Upper lobe of left lung (tissue), 6 donors: ENCODE results near the gene ADAM30. TPM values are rescaled to one million over a fixed set of nuclear protein-coding genes. Genes with fewer than 3 reads are reported as not detected.

Experiments used
- ATAC-seq, 2 donors: fragments of 200-7000 bp; cut with Tn5 transposase; one replicate each; pipeline ENCODE4 v1.9.1; 2022; ENCODE audit warnings: mild to moderate bottlenecking in 2 of 2, moderate library complexity in 2 of 2; ENCODE audit not compliant: low FRiP score in 2 of 2
- DNase-seq, 2 donors: peaks; one replicate each; pipeline ENCODE4 v3.0.0-alpha.2; 2019 to 2020
- H3K27ac ChIP-seq, 4 donors: fragments of 200-600 bp; sonication (generic); one replicate each; pipeline ENCODE4 v1.5.1; 2016 to 2019
- H3K27me3 ChIP-seq, 4 donors: fragments of 200-600 bp; sonication (generic); one replicate each; pipeline ENCODE4 v1.5.1; 2017 to 2019
- H3K36me3 ChIP-seq, 4 donors: fragments of 200-600 bp; sonication (generic); one replicate each; pipeline ENCODE4 v1.5.1; 2016 to 2019
- H3K4me1 ChIP-seq, 4 donors: fragments of 200-600 bp; sonication (generic); one replicate each; pipeline ENCODE4 v1.5.1; 2018 to 2019
- H3K4me3 ChIP-seq, 4 donors: fragments of 200-600 bp; sonication (generic); one replicate each; pipeline ENCODE4 v1.5.1; 2017 to 2019; ENCODE audit warnings: mild to moderate bottlenecking in 2 of 4, moderate library complexity in 1 of 4
- H3K9me3 ChIP-seq, 4 donors: fragments of 200-600 bp; sonication (generic); one replicate each; pipeline ENCODE4 v1.5.1; 2018 to 2019
- EP300 ChIP-seq, 4 donors: sonication (generic); formaldehyde crosslinking; IDR thresholded peaks; one replicate each; pipeline ENCODE4 v1.5.1; 2017; ENCODE audit warnings: antibody characterized with exemption in 4 of 4, control low read depth in 2 of 4
- POLR2A ChIP-seq, 4 donors: fragments of 450-650 bp; IDR thresholded peaks; one replicate each; pipeline ENCODE4 v1.5.1; 2016 to 2017; ENCODE audit warnings: antibody characterized with exemption in 4 of 4, mild to moderate bottlenecking in 2 of 4
- POLR2AphosphoS5 ChIP-seq, 2 donors: sonication (generic); formaldehyde crosslinking; IDR thresholded peaks; one replicate each; pipeline ENCODE4 v1.5.1; 2017; ENCODE audit warnings: antibody characterized with exemption in 2 of 2
- WGBS, 2 donors: methylation state at CpG; one replicate each; pipeline ENCODE4 v1.1.5; 2017 to 2018; 5-methylcytosine and 5-hydroxymethylcytosine counted together
- total RNA-seq, 6 donors: library from RNA; depleted of rRNA in 4 of 6; stranded (reverse); fragments of >200 nt in 4 of 6; gene quantifications; one replicate each; pipeline versions ENCODE4 v1.1.0 to v1.2.1, GENCODE V29; 2016 to 2021
- TF ChIP-seq, protein P1 (sequence below), 6 experiments: fragments of 450-650 bp in 4 of 6; fragments of 200-600 bp in 2 of 6; sonication (generic) in 2 of 6; IDR thresholded peaks; one replicate each; pipeline ENCODE4 v1.5.1; 2016 to 2019; ENCODE audit warnings: antibody characterized with exemption in 6 of 6
- donor health status: DM: no; HTN: no; CAD: no; lungs with moderate emphysema.
- donor health status: DM: no; HTN: yes; CAD: no; lungs with severe emphysema.

Gene ADAM30
- total RNA-seq, 6 donors from 2014 or later = not detected

DNA sequence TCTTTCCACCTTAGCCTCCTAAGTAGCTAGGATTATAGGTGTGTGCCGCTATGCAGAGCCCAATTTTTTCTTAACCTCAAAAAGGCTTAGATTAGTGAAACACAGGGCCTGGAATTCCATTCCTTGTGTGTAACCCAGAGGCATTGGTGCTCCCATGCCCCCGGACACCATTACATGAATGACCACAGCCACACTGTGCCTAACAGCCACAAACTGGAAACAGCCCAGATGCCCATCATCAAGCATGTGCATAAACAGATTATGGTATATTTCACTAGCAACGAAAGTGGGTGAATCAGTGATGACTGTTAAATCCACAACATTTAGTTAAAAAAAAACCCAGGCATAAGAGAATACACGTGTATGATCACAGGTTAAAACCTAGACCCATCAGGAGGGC, 24.4 kb downstream of the ADAM30 start:
- WGBS, 2 donors = 79 to 88% methylated on average over 4 of the region's 4 CpGs
- ATAC-seq (no peak), DNase-seq (no peak)
- H3K4me3 ChIP-seq = no peak overlapping the region
- no peaks in the 10 kb centered on the region for H3K9me3 ChIP-seq
- H3K27me3 ChIP-seq = no peaks in the 10 kb centered on the region
- H3K4me1 ChIP-seq = peaks cover 0 to 6% (median 1%) of the 10 kb centered on the region in 4 donors
- H3K36me3 ChIP-seq = no peaks in the 10 kb centered on the region
- H3K27ac ChIP-seq = no peak overlapping the region
- TF ChIP-seq EP300 (IDR thresholded peaks at IDR 0.05) = no peak
- no peak for TF ChIP-seq POLR2AphosphoS5 (IDR thresholded peaks at IDR 0.05)
- TF ChIP-seq, protein P1, sequence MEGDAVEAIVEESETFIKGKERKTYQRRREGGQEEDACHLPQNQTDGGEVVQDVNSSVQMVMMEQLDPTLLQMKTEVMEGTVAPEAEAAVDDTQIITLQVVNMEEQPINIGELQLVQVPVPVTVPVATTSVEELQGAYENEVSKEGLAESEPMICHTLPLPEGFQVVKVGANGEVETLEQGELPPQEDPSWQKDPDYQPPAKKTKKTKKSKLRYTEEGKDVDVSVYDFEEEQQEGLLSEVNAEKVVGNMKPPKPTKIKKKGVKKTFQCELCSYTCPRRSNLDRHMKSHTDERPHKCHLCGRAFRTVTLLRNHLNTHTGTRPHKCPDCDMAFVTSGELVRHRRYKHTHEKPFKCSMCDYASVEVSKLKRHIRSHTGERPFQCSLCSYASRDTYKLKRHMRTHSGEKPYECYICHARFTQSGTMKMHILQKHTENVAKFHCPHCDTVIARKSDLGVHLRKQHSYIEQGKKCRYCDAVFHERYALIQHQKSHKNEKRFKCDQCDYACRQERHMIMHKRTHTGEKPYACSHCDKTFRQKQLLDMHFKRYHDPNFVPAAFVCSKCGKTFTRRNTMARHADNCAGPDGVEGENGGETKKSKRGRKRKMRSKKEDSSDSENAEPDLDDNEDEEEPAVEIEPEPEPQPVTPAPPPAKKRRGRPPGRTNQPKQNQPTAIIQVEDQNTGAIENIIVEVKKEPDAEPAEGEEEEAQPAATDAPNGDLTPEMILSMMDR (IDR thresholded peaks at IDR 0.05) = no peak
- no peak for TF ChIP-seq POLR2A (IDR thresholded peaks at IDR 0.05)

DNA sequence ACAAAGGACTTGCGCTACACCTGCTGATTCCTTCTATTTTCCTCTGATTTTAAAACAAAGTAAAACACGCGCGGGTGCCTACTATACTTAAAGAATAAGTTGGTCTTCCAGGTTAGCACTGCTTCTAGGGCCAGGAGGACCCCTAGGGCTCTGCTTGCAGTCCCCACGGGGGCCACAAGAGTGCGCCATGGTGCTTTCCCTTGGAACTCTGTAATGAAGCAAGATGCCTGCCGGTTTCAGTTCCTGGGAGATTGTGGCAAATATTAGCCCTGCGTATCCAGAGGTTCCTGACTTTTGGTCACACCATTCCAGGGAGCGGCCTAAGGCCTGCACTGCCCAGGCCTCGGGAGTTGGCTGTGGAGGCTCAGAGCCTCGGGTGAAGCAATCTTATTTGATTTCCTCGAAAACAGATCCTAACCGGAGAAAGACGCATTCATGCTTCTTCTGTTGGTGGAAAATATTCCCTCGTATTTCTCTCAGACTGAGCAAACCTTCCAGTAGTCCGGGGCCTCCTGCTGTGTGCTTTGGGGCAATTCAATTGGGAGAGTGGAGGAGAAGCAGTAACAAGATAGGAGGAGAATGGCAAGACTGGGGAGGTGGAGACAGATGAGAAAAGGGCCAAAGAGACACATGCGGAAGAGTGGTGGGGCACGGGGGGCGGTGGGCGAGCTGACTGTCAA, 25.3 kb downstream of the ADAM30 start:
- TF ChIP-seq, protein P1 (IDR thresholded peaks at IDR 0.05) = peak; percentile 56 to 83 (median 72)
- no peak for TF ChIP-seq EP300 (IDR thresholded peaks at IDR 0.05)
- no peak overlapping the region for H3K4me3 ChIP-seq
- H3K4me1 ChIP-seq = peaks cover 0 to 6% (median 1%) of the 10 kb centered on the region in 4 donors
- no peaks in the 10 kb centered on the region for H3K36me3 ChIP-seq
- ATAC-seq = peak; percentile 80 to 94
- H3K9me3 ChIP-seq = no peaks in the 10 kb centered on the region
- no peaks in the 10 kb centered on the region for H3K27me3 ChIP-seq
- DNase-seq = peak; percentile 71 to 90
- WGBS, 2 donors = 48 to 50% methylated on average over 17 to 20 of the region's 20 CpGs
- H3K27ac ChIP-seq = no peak overlapping the region

DNA sequence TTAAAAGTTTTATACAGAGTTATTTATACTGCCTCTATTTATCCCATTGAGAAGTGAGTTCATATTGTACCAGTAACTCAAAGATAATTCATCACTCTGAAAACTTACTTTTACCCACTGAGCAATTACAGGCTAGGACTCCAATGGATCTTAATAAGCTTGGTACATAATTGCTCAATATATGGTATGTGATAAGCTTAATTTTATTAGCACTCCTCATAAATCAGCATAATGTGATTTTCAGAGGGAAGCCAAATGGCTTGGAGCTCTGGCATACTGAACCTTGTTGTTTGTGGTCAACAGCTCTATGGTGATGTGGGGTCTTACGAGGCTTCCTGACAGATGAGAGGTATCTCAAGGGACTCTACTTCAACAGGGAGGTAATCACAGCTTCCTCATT, 26.3 kb downstream of the ADAM30 start:
- H3K9me3 ChIP-seq = no peaks in the 10 kb centered on the region
- H3K4me3 ChIP-seq = no peak overlapping the region
- H3K27ac ChIP-seq = no peak overlapping the region
- TF ChIP-seq EP300 (IDR thresholded peaks at IDR 0.05) (no peak), POLR2A (IDR thresholded peaks at IDR 0.05) (no peak), POLR2AphosphoS5 (IDR thresholded peaks at IDR 0.05) (no peak)
- TF ChIP-seq, protein P1 (IDR thresholded peaks at IDR 0.05) = no peak
- DNase-seq (no peak), ATAC-seq (no peak)
- H3K4me1 ChIP-seq = peaks cover 0 to 6% (median 1%) of the 10 kb centered on the region in 4 donors
- no peaks in the 10 kb centered on the region for H3K27me3 ChIP-seq
- 59 to 63% methylated on average over 1 of the region's 1 CpG for WGBS, 2 donors
- no peaks in the 10 kb centered on the region for H3K36me3 ChIP-seq

DNA sequence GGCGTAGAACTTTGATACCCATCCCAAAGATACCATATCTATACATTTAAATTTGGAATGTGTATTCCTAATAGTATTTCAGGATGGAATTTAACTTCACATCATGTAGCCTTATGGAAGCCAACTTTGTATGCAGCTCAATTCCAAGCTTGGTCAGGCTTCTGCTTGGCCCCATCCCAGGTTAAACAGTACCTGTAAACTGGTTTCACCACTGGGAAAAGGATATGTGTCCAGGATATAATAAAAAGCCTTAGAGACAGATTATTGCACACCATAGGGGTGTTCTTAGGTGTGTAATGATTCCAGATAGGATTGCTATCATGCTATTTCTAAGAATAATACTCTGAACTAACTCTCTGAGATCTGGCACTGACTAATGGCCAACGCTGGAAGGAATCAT, 28.1 kb downstream of the ADAM30 start:
- DNase-seq (no peak), ATAC-seq (no peak)
- H3K9me3 ChIP-seq = no peaks in the 10 kb centered on the region
- H3K4me1 ChIP-seq = peaks cover 0 to 6% (median 1%) of the 10 kb centered on the region in 4 donors
- H3K36me3 ChIP-seq = no peaks in the 10 kb centered on the region
- no peak overlapping the region for H3K4me3 ChIP-seq
- WGBS, 2 donors = 83 to 93% methylated on average over 2 of the region's 2 CpGs
- no peaks in the 10 kb centered on the region for H3K27me3 ChIP-seq
- H3K27ac ChIP-seq = no peak overlapping the region
- TF ChIP-seq POLR2A (IDR thresholded peaks at IDR 0.05) (no peak), EP300 (IDR thresholded peaks at IDR 0.05) (no peak), POLR2AphosphoS5 (IDR thresholded peaks at IDR 0.05) (no peak)
- TF ChIP-seq, protein P1 (IDR thresholded peaks at IDR 0.05) = no peak

DNA sequence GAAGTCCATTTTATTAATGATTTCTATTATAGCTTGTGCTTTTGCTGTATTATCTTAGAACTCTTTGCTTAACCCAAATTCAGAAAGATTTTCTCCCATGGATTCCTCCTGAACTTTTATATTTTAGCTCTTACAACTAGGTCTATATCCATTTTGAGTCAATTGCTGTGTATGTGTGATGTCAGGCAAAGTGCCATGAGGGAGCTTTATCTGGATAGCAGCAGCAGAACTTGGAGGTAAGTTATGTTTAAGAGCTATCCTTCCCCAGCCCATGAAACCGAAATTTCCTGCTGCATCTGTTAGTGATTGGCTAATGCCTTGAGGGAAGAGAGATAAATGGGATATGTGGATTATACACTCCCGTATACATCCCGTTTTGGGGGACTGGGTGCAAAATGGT, 29.9 kb downstream of the ADAM30 start:
- no peak for ATAC-seq
- Histone ChIP-seq H3K9me3 (no peaks in the 10 kb centered on the region), H3K4me1 (peaks cover 0 to 6% (median 1%) of the 10 kb centered on the region in 4 donors), H3K27me3 (no peaks in the 10 kb centered on the region), H3K27ac (no peak overlapping the region), H3K36me3 (no peaks in the 10 kb centered on the region), H3K4me3 (no peak overlapping the region)
- DNase-seq = no peak
- WGBS, 2 donors = 68 to 69% methylated on average over 3 of the region's 3 CpGs
- TF ChIP-seq POLR2AphosphoS5 (IDR thresholded peaks at IDR 0.05) (no peak), POLR2A (IDR thresholded peaks at IDR 0.05) (no peak)
- TF ChIP-seq, protein P1 (IDR thresholded peaks at IDR 0.05) = no peak
